Transverse colon (tissue), 4 donors: ENCODE measurements around the gene ZHX3.

Experiments
- POLR2A ChIP-seq: fragments of 450-650 bp; IDR thresholded peaks from one replicate; pipeline ENCODE4 v1.6.1; 2016; ENCODE audit warnings: antibody characterized with exemption, mild to moderate bottlenecking, moderate library complexity
- POLR2AphosphoS5 ChIP-seq, 3 donors: sonication (generic); formaldehyde crosslinking; IDR thresholded peaks; one replicate each; pipeline ENCODE4 v1.6.1; 2016; ENCODE audit warnings: antibody characterized with exemption in 3 of 3
- TF ChIP-seq, protein P1 (sequence below), 5 experiments: fragments of 200-600 bp in 3 of 5; fragments of 450-650 bp in 2 of 5; sonication (generic) in 3 of 5; IDR thresholded peaks; 1 replicate in 2 of 5; 2 replicates in 3 of 5; pipeline ENCODE4 v1.5.1; 2016 to 2017; ENCODE audit warnings: antibody characterized with exemption in 5 of 5, inconsistent platforms in 3 of 5, mild to moderate bottlenecking in 2 of 5, moderate library complexity in 1 of 5

DNA sequence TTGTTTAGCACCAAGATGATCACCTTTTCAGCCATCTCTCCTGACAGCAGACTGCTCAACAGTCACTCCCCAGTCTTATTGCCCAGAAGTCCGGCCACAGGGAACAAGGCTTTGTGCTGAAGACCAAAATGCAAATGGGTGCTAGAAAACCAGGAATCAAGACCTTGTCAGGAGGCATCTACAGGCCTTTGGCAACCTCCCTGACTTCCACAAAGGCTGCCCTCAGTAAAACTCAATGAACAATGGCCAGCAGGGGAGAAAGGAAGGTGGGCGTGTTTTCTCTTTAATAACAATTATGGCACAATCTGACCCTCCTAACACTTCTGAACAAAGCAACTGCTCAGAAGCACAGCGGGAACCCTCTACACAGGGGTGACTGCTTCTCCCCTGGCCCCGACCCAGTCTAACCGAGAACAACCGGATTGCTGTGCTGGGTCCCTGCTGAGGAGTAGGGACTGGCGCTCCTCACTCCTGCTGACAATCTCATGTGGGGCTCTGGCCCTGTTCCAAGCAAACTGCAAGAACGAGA is 138.6 kb downstream of the ZHX3 start:
- TF ChIP-seq POLR2A (no peak), POLR2AphosphoS5 (IDR thresholded peaks at IDR 0.05) (no peak)
- TF ChIP-seq, protein P1, sequence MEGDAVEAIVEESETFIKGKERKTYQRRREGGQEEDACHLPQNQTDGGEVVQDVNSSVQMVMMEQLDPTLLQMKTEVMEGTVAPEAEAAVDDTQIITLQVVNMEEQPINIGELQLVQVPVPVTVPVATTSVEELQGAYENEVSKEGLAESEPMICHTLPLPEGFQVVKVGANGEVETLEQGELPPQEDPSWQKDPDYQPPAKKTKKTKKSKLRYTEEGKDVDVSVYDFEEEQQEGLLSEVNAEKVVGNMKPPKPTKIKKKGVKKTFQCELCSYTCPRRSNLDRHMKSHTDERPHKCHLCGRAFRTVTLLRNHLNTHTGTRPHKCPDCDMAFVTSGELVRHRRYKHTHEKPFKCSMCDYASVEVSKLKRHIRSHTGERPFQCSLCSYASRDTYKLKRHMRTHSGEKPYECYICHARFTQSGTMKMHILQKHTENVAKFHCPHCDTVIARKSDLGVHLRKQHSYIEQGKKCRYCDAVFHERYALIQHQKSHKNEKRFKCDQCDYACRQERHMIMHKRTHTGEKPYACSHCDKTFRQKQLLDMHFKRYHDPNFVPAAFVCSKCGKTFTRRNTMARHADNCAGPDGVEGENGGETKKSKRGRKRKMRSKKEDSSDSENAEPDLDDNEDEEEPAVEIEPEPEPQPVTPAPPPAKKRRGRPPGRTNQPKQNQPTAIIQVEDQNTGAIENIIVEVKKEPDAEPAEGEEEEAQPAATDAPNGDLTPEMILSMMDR (IDR thresholded peaks at IDR 0.05) = no peak
